ENCODE measurements around the gene TINCR.

DNA sequence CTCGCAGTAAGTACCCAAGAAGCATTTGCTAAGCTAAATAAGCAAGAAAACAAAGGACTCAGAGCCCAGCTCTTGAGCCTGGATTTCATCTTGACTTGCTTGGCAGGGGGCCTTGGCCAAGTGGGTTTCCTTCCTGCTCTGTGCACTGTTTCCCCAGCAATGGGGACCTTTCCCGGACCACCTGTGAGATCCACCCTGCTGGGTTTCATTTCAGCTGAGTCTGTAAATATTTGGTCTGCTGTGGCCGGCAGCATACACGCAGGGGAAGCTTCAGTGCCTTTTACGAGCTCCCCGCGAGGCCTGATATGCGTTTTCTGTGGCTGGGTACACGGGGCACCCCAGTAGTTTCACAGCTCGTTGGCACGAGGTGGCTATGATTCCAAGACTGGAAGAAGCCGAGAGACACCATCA lies 12.4 kb upstream of the TINCR start:
- TF ChIP-seq, protein P1, sequence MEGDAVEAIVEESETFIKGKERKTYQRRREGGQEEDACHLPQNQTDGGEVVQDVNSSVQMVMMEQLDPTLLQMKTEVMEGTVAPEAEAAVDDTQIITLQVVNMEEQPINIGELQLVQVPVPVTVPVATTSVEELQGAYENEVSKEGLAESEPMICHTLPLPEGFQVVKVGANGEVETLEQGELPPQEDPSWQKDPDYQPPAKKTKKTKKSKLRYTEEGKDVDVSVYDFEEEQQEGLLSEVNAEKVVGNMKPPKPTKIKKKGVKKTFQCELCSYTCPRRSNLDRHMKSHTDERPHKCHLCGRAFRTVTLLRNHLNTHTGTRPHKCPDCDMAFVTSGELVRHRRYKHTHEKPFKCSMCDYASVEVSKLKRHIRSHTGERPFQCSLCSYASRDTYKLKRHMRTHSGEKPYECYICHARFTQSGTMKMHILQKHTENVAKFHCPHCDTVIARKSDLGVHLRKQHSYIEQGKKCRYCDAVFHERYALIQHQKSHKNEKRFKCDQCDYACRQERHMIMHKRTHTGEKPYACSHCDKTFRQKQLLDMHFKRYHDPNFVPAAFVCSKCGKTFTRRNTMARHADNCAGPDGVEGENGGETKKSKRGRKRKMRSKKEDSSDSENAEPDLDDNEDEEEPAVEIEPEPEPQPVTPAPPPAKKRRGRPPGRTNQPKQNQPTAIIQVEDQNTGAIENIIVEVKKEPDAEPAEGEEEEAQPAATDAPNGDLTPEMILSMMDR (IDR thresholded peaks at IDR 0.05) = no peak
- TF ChIP-seq, protein P2, sequence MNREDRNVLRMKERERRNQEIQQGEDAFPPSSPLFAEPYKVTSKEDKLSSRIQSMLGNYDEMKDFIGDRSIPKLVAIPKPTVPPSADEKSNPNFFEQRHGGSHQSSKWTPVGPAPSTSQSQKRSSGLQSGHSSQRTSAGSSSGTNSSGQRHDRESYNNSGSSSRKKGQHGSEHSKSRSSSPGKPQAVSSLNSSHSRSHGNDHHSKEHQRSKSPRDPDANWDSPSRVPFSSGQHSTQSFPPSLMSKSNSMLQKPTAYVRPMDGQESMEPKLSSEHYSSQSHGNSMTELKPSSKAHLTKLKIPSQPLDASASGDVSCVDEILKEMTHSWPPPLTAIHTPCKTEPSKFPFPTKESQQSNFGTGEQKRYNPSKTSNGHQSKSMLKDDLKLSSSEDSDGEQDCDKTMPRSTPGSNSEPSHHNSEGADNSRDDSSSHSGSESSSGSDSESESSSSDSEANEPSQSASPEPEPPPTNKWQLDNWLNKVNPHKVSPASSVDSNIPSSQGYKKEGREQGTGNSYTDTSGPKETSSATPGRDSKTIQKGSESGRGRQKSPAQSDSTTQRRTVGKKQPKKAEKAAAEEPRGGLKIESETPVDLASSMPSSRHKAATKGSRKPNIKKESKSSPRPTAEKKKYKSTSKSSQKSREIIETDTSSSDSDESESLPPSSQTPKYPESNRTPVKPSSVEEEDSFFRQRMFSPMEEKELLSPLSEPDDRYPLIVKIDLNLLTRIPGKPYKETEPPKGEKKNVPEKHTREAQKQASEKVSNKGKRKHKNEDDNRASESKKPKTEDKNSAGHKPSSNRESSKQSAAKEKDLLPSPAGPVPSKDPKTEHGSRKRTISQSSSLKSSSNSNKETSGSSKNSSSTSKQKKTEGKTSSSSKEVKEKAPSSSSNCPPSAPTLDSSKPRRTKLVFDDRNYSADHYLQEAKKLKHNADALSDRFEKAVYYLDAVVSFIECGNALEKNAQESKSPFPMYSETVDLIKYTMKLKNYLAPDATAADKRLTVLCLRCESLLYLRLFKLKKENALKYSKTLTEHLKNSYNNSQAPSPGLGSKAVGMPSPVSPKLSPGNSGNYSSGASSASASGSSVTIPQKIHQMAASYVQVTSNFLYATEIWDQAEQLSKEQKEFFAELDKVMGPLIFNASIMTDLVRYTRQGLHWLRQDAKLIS (CRISPR knock-in tag; IDR thresholded peaks at IDR 0.05; ENCODE audit: borderline replicate concordance) = no peak
- TF ChIP-seq RORB (CRISPR knock-in tag; IDR thresholded peaks at IDR 0.05) (no peak), GABPB1 (CRISPR knock-in tag; IDR thresholded peaks at IDR 0.05) (no peak)

Data from WTC11 (cell line).